Ovary (tissue), 9 donors: Measurements from ENCODE around the gene RPSA. TPM values are rescaled to one million over a fixed set of nuclear protein-coding genes. Genes with fewer than 3 reads are reported as not detected.

Experiments
- DNase-seq, 5 donors: peaks; one replicate each; pipeline ENCODE4 v3.0.0-alpha.2; 2019 to 2020
- H3K27ac ChIP-seq, 2 donors: fragments of 200-600 bp; one replicate each; pipeline versions ENCODE4 v1.5.1 to v1.8.0; 2019 to 2022
- H3K27me3 ChIP-seq: fragments of 200-600 bp; one replicate; pipeline ENCODE4 v1.8.0; 2022
- H3K36me3 ChIP-seq: fragments of 200-600 bp; sonication (generic); one replicate; pipeline ENCODE4 v1.5.1; 2019
- H3K4me1 ChIP-seq: one replicate; pipeline ENCODE4 v1.8.1; 2013; ENCODE audit warnings: mild to moderate bottlenecking, moderate library complexity; ENCODE audit not compliant: insufficient read depth
- H3K4me3 ChIP-seq: fragments of 200-600 bp; sonication (generic); one replicate; pipeline ENCODE4 v1.5.1; 2017
- H3K9me3 ChIP-seq, 2 donors: fragments of 200-600 bp in 1 of 2; sonication (generic) in 1 of 2; one replicate each; pipeline versions ENCODE4 v1.5.1 to v1.8.1; 2013 to 2019; ENCODE audit warnings: mild to moderate bottlenecking in 1 of 2, moderate library complexity in 1 of 2
- EP300 ChIP-seq: sonication (generic); formaldehyde crosslinking; IDR thresholded peaks from one replicate; pipeline ENCODE4 v1.6.1; 2017; ENCODE audit warnings: antibody characterized with exemption
- POLR2A ChIP-seq: fragments of 450-650 bp; IDR thresholded peaks from one replicate; pipeline ENCODE4 v1.6.1; 2017; ENCODE audit warnings: antibody characterized with exemption, mild to moderate bottlenecking, moderate library complexity
- WGBS, 3 donors: extraction: QIAGEN DNeasy Blood & Tissue Kit in 1 of 3; methylation state at CpG; one replicate each; pipeline versions ENCODE4 v1.1.5 to v1.1.7; 2013 to 2017; 5-methylcytosine and 5-hydroxymethylcytosine counted together
- intact Hi-C, 4 donors: fragments of 100-400 bp; cut with DNase I; formaldehyde crosslinking; loops; one replicate each; pipeline versions ENCODE4 v1.11.0 to v1.15.1; 2022 to 2023
- polyA plus RNA-seq, 2 donors: library from polyadenylated mRNA; stranded (reverse); fragments of 200-250 nt in 1 of 2; fragments of 350-450 nt in 1 of 2; fragmentation: Illumina TruSeq in 1 of 2; extraction: RNeasy Lipid Tissue Mini Kit (QIAGEN cat#74804) in 1 of 2; gene quantifications; one replicate each; pipeline ENCODE4 v1.2.3, GENCODE V29; 2013 to 2014
- total RNA-seq, 7 donors: library from RNA; depleted of rRNA in 2 of 7; stranded (reverse); fragments of >200 nt in 2 of 7; fragmentation: NEBNext Ultra II Directional in 3 of 7; extraction: Animal tissue kit (Norgen Biotek cat#: 25700) in 3 of 7; gene quantifications; one replicate each; pipeline versions ENCODE4 v1.1.0 to v1.2.4, GENCODE V29; 2016 to 2023
- TF ChIP-seq, protein P1 (sequence below), 3 donors: fragments of 450-650 bp in 2 of 3; fragments of 200-600 bp in 1 of 3; IDR thresholded peaks; one replicate each; pipeline versions ENCODE4 v1.5.1 to v1.8.0; 2016 to 2022; ENCODE audit warnings: antibody characterized with exemption in 3 of 3, mild to moderate bottlenecking in 1 of 3
- donor health status: DM: no; HTN: no; CAD: no; lungs with moderate emphysema.
- donor health status: DM: no; HTN: no; CAD: no.
- donor health status: Bipolar disorder and iron deficiency.
- donor health status: DM: yes; HTN: yes; CAD: no.
- donor health status: DM: no; HTN: no; CAD: no.
- donor health status: DM: yes; HTN: yes; CAD: no.

Gene RPSA
- total and polyA plus RNA-seq, 9 donors: 1,337 to 2,779 (median 1,695) TPM

DNA sequence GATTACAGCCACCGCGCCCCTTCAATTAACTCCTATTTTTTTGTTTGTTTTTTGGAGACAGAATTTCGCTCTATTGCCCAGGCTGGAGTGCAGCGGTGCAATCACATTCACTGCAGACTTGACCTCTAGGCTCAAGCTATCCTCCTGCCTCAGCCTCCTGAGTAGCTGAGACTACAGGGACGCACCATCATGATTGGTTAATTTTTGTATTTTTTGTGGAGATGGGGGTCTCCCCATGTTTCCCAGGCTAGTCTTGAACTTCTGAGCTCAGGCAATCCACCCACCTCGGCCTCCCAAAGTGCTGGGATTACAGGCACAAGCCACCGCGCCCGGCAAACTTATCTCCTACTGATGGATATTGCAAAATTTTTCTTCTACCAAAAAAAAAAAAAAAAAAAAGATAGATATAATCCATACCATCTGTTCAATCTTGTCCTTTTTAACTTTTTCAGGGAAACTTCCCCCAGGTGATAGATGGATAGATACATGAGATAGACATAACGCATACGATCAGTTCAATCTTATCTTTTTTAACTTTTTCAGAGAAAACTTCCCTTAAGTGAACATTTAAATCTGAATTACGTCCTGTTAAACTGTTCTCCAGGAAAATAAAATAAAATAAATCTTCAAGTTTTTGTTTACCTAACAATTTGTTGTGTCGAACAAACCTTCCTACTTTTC is 693 bp upstream of the RPSA start:
- 46 to 68% (median 66%) methylated on average over 13 of the region's 13 CpGs for WGBS, 3 donors
- no peaks in the 10 kb centered on the region for H3K27me3 ChIP-seq
- H3K4me1 ChIP-seq: peaks cover 2% of the 10 kb centered on the region
- H3K4me3 ChIP-seq: peak overlapping the region; percentile 79
- H3K36me3 ChIP-seq: no peaks in the 10 kb centered on the region
- peak overlapping the region in 1 of 2 donors; percentile 85 for H3K27ac ChIP-seq
- no peak for DNase-seq
- intact Hi-C loops: loop anchor here in 1 of 4 donors (1.0 kb wide), 1 partner anchor 23 kb away; the partner anchor contains the start of gene SLC25A38
- no peak for TF ChIP-seq EP300
- TF ChIP-seq POLR2A: no peak
- TF ChIP-seq, protein P1, sequence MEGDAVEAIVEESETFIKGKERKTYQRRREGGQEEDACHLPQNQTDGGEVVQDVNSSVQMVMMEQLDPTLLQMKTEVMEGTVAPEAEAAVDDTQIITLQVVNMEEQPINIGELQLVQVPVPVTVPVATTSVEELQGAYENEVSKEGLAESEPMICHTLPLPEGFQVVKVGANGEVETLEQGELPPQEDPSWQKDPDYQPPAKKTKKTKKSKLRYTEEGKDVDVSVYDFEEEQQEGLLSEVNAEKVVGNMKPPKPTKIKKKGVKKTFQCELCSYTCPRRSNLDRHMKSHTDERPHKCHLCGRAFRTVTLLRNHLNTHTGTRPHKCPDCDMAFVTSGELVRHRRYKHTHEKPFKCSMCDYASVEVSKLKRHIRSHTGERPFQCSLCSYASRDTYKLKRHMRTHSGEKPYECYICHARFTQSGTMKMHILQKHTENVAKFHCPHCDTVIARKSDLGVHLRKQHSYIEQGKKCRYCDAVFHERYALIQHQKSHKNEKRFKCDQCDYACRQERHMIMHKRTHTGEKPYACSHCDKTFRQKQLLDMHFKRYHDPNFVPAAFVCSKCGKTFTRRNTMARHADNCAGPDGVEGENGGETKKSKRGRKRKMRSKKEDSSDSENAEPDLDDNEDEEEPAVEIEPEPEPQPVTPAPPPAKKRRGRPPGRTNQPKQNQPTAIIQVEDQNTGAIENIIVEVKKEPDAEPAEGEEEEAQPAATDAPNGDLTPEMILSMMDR (IDR thresholded peaks at IDR 0.05): no peak
- no peaks in the 10 kb centered on the region for H3K9me3 ChIP-seq

DNA sequence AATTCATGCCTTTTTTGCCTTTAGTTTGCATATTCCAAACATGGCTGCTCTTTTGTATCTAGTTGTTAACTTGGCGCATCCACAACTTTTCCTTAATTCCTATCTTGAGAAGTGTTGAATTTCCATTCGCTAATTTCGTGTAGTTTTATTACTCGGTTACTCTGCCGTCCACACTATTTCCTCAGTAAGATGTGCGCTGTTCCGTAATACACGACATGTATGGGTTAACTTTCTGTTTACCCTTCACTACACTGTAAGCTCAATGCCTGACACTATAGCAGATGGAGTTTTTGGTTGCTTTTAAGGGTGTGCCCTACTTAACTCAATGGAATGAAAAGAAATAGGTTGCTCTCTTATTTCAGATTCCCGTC is 724 bp downstream of the RPSA start:
- peaks cover 2% of the 10 kb centered on the region for H3K4me1 ChIP-seq
- H3K9me3 ChIP-seq: no peaks in the 10 kb centered on the region
- DNase-seq: no peak
- peak overlapping the region; percentile 79 for H3K4me3 ChIP-seq
- peak overlapping the region; percentile 53 to 85 for H3K27ac ChIP-seq
- no peaks in the 10 kb centered on the region for H3K27me3 ChIP-seq
- no peaks in the 10 kb centered on the region for H3K36me3 ChIP-seq
- intact Hi-C loops: no loop called here
- WGBS, 3 donors: 2 to 5% (median 3%) methylated on average over 9 of the region's 9 CpGs
- TF ChIP-seq, protein P1 (IDR thresholded peaks at IDR 0.05): no peak
- no peak for TF ChIP-seq POLR2A
- no peak for TF ChIP-seq EP300

DNA sequence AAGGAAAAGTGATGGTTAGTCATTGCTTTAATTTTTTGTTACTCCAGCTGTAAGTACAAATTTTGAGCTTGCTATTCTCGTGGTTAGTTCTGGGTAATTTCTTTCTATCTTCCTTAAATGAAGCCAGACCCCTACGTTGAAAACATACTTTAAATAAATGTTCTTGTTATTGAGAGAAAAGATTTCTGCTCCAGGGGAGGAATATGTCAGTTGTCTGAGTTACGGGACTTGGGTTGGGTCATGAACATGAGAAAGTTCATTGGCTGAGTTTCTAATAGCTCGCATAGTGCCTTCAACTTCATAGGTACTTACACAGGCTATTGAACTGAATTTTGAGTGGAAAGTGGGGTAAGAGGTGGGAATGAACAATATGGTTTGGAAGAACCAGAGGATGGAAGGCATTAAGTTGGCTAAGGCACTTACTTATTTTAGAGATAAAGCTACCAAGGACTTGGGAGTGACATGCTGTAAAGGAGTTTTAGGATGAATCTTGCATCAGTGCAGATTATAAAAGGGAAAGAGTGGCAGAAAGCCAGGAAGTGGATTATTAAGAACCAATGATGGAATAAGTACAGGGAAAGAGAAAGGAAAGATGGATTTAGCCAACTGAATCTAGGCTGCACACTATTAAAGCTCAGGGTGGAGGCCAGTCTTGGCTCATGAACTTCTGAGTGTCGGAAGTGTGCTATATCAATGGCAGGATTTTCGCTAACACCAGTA is 1.4 kb downstream of the RPSA start:
- H3K4me3 ChIP-seq: no peak overlapping the region
- H3K36me3 ChIP-seq: no peaks in the 10 kb centered on the region
- no peaks in the 10 kb centered on the region for H3K9me3 ChIP-seq
- 60 to 66% (median 63%) methylated on average over 6 of the region's 6 CpGs for WGBS, 3 donors
- H3K27ac ChIP-seq: peak overlapping the region in 1 of 2 donors; percentile 85
- no peaks in the 10 kb centered on the region for H3K27me3 ChIP-seq
- intact Hi-C loops: no loop called here
- DNase-seq: no peak
- TF ChIP-seq, protein P1 (IDR thresholded peaks at IDR 0.05): no peak
- no peak for TF ChIP-seq POLR2A
- TF ChIP-seq EP300: no peak
- H3K4me1 ChIP-seq: peaks cover 2% of the 10 kb centered on the region

DNA sequence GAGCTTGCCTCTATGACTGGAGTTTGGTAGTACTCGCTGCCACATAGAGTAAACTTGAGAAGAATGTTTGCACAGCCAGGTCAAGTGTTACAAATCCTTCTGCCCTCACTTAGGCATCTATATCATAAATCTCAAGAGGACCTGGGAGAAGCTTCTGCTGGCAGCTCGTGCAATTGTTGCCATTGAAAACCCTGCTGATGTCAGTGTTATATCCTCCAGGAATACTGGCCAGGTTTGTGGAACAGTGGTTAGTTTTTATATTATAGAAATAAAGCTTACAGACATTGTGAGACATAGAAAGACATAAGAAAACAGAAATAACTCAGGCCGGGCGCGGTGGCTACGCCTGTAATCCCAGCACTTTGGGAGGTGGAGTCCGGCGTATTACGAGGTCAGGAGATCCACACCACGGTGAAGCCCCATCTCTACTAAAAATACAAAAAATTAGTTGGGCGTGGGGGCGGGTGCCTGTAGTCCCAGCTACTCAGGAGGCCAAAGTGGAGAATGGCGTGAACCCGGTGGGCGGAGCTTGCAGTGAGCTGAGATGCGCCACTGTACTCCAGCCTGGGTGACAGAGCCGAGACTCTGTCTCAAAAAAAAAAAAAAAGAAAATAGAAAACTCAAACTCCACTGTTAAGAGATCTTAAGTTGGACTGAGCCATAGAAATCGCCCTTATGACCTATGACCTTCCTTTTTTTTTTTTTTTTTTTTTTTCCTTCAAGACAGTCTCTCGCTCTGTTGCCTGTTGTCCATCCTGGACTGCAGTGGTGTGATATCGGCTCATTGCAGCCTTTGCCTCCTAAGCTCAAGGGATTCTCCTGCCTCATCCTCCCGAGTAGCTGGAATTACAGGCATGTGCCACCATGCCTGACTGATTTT is 2.2 kb downstream of the RPSA start:
- intact Hi-C loops: no loop called here
- no peaks in the 10 kb centered on the region for H3K9me3 ChIP-seq
- no peaks in the 10 kb centered on the region for H3K36me3 ChIP-seq
- no peak overlapping the region for H3K27ac ChIP-seq
- DNase-seq: no peak
- H3K4me3 ChIP-seq: no peak overlapping the region
- H3K4me1 ChIP-seq: peaks cover 2% of the 10 kb centered on the region
- 80 to 83% (median 83%) methylated on average over 21 of the region's 21 CpGs for WGBS, 3 donors
- H3K27me3 ChIP-seq: no peaks in the 10 kb centered on the region
- no peak for TF ChIP-seq EP300
- TF ChIP-seq POLR2A: no peak
- TF ChIP-seq, protein P1 (IDR thresholded peaks at IDR 0.05): no peak
